H9 (cell line): Measurements from ENCODE around the gene PTDSS2. TPM values are rescaled to one million over a fixed set of nuclear protein-coding genes. Genes with fewer than 3 reads are reported as not detected.

Source experiments
- DNase-seq: peaks from one replicate; pipeline ENCODE4 v3.0.0-alpha.2; 2017
- H2AFZ ChIP-seq: one replicate; pipeline ENCODE4 v1.6.1; 2013; ENCODE audit warnings: mild to moderate bottlenecking, low read length, control low read depth, moderate library complexity
- H2AK5ac ChIP-seq: 2 replicates; pipeline ENCODE4 v1.6.1; 2013; ENCODE audit warnings: low read length, control low read depth, mixed read lengths; ENCODE audit not compliant: insufficient read length
- H2BK120ac ChIP-seq: one replicate; pipeline ENCODE4 v1.6.1; 2013; ENCODE audit warnings: low read depth, mild to moderate bottlenecking, low read length, control low read depth, inconsistent platforms; ENCODE audit not compliant: poor library complexity, severe bottlenecking
- H2BK12ac ChIP-seq: 2 replicates; pipeline ENCODE4 v1.6.1; 2013; ENCODE audit warnings: low read length, control low read depth, mixed read lengths, low read depth; ENCODE audit not compliant: insufficient read length
- H2BK15ac ChIP-seq: 2 replicates; pipeline ENCODE4 v1.6.1; 2013; ENCODE audit warnings: low read depth, low read length, control low read depth
- H2BK20ac ChIP-seq: one replicate; pipeline ENCODE4 v1.6.1; 2013; ENCODE audit warnings: low read depth, mild to moderate bottlenecking, low read length, control low read depth, inconsistent platforms; ENCODE audit not compliant: poor library complexity, severe bottlenecking
- H2BK5ac ChIP-seq: 2 replicates; pipeline ENCODE4 v1.6.1; 2013; ENCODE audit warnings: low read length, control low read depth, mixed read lengths; ENCODE audit not compliant: insufficient read length
- H3K14ac ChIP-seq: 2 replicates; pipeline ENCODE4 v1.6.1; 2013; ENCODE audit warnings: low read length, control low read depth; ENCODE audit not compliant: insufficient read depth
- H3K18ac ChIP-seq: 2 replicates; pipeline ENCODE4 v1.6.1; 2013; ENCODE audit warnings: low read depth, mild to moderate bottlenecking, mixed read lengths, low read length, control low read depth; ENCODE audit not compliant: insufficient read length
- H3K23ac ChIP-seq: 2 replicates; pipeline ENCODE4 v1.6.1; 2013; ENCODE audit warnings: low read length, control low read depth, mixed read lengths, low read depth; ENCODE audit not compliant: insufficient read length
- H3K23me2 ChIP-seq: 2 replicates; pipeline ENCODE4 v1.6.1; 2013; ENCODE audit warnings: low read depth, mild to moderate bottlenecking, mixed read lengths, low read length, control low read depth; ENCODE audit not compliant: insufficient read length, poor library complexity, severe bottlenecking
- H3K27ac ChIP-seq: 2 replicates; pipeline ENCODE4 v1.5.1; 2013; ENCODE audit warnings: low read length, control low read depth, mixed read lengths, low read depth; ENCODE audit not compliant: insufficient read length
- H3K27me3 ChIP-seq: 2 replicates; pipeline ENCODE4 v1.6.1; 2013; ENCODE audit warnings: low read length, control low read depth, inconsistent platforms; ENCODE audit not compliant: insufficient read depth
- H3K4ac ChIP-seq: 2 replicates; pipeline ENCODE4 v1.6.1; 2013; ENCODE audit warnings: low read depth, mild to moderate bottlenecking, control low read depth, inconsistent platforms, low read length, moderate library complexity
- H3K4me1 ChIP-seq: 2 replicates; pipeline ENCODE4 v1.6.1; 2013; ENCODE audit warnings: low read length, control low read depth, inconsistent platforms; ENCODE audit not compliant: insufficient read depth
- H3K4me2 ChIP-seq: 2 replicates; pipeline ENCODE4 v1.6.1; 2013; ENCODE audit warnings: low read length, control low read depth, mixed read lengths; ENCODE audit not compliant: insufficient read length, insufficient read depth
- H3K56ac ChIP-seq: 2 replicates; pipeline ENCODE4 v1.6.1; 2013; ENCODE audit warnings: low read depth, mild to moderate bottlenecking, mixed read lengths, low read length, control low read depth; ENCODE audit not compliant: insufficient read length
- H3K79me1 ChIP-seq: 2 replicates; pipeline ENCODE4 v1.6.1; 2013; ENCODE audit warnings: low read depth, mild to moderate bottlenecking, moderate library complexity, low read length, control low read depth, inconsistent platforms; ENCODE audit not compliant: insufficient read depth, poor library complexity, severe bottlenecking
- H3K79me2 ChIP-seq: 2 replicates; pipeline ENCODE4 v1.6.1; 2013; ENCODE audit warnings: low read length, control low read depth, inconsistent platforms; ENCODE audit not compliant: insufficient read depth
- H3K9ac ChIP-seq: 2 replicates; pipeline ENCODE4 v1.6.1; 2013; ENCODE audit warnings: low read length, control low read depth, mixed read lengths; ENCODE audit not compliant: insufficient read length; ENCODE audit errors: extremely low read depth
- H3K9me3 ChIP-seq: one replicate; pipeline ENCODE4 v1.6.1; 2013; ENCODE audit warnings: low read depth, low read length, inconsistent platforms; ENCODE audit not compliant: control insufficient read depth
- H3T11ph ChIP-seq: one replicate; pipeline ENCODE4 v1.6.1; 2013; ENCODE audit warnings: mild to moderate bottlenecking, low read length, control low read depth, inconsistent platforms
- H4K20me1 ChIP-seq: one replicate; pipeline ENCODE4 v1.6.1; 2013; ENCODE audit not compliant: control insufficient read depth, insufficient read length, insufficient read depth
- H4K5ac ChIP-seq: 2 replicates; pipeline ENCODE4 v1.6.1; 2013; ENCODE audit warnings: low read depth, mild to moderate bottlenecking, mixed read lengths, low read length, control low read depth; ENCODE audit not compliant: insufficient read length
- H4K8ac ChIP-seq: replicated peaks from 2 replicates; pipeline ENCODE4 v1.6.1; 2013; ENCODE audit warnings: low read length, control low read depth, mixed read lengths, low read depth; ENCODE audit not compliant: insufficient read length
- H4K91ac ChIP-seq: 2 replicates; pipeline ENCODE4 v1.6.1; 2013; ENCODE audit warnings: low read depth, mild to moderate bottlenecking, moderate library complexity, mixed read lengths, low read length, control low read depth; ENCODE audit not compliant: insufficient read length
- H3K27ac Mint-ChIP-seq, 3 experiments: 2 replicates in 2 of 3; 3 replicates in 1 of 3; pipeline ENCODE4 v1.8.0; 2020 to 2021; ENCODE audit warnings: mixed read lengths in 3 of 3, mild to moderate bottlenecking in 1 of 3, moderate library complexity in 1 of 3
- H3K27me3 Mint-ChIP-seq: 2 replicates; pipeline ENCODE4 v1.8.0; 2021; ENCODE audit warnings: low read depth, mild to moderate bottlenecking, moderate library complexity, mixed read lengths
- H3K36me3 Mint-ChIP-seq, 3 experiments: 2 replicates in 2 of 3; 3 replicates in 1 of 3; pipeline ENCODE4 v1.8.0; 2020 to 2021; ENCODE audit warnings: low read depth in 3 of 3, mixed read lengths in 3 of 3; ENCODE audit not compliant: insufficient read depth in 1 of 3
- H3K4me1 Mint-ChIP-seq, 2 experiments: 2 replicates each; pipeline ENCODE4 v1.8.0; 2020; ENCODE audit warnings: mixed read lengths in 2 of 2
- H3K4me3 Mint-ChIP-seq, 2 experiments: 2 replicates in 1 of 2; 3 replicates in 1 of 2; pipeline ENCODE4 v1.8.0; 2020 to 2021; ENCODE audit warnings: mild to moderate bottlenecking in 2 of 2, mixed read lengths in 2 of 2, moderate library complexity in 1 of 2
- H3K9me3 Mint-ChIP-seq, 2 experiments: 2 replicates in 1 of 2; 3 replicates in 1 of 2; pipeline ENCODE4 v1.8.0; 2020; ENCODE audit warnings: mild to moderate bottlenecking in 2 of 2, mixed read lengths in 2 of 2, moderate library complexity in 1 of 2
- WGBS: extraction: QIAGEN DNeasy Blood & Tissue Kit; methylation state at CpG from one replicate; pipeline ENCODE4 v1.1.7; 2013; ENCODE audit warnings: missing lambda C conversion rate, low lambda C conversion rate, mixed read lengths; ENCODE audit not compliant: insufficient read length; ENCODE audit errors: extremely low coverage; 5-methylcytosine and 5-hydroxymethylcytosine counted together
- total RNA-seq: library from RNA; stranded (reverse); gene quantifications from 2 replicates; pipeline ENCODE4 v1.2.1, GENCODE V29; 2021
- TF ChIP-seq, protein P1 (sequence below): fragments of 200-600 bp; sonication (generic); conservative IDR thresholded peaks from 3 replicates; pipeline ENCODE4 v1.8.0; 2021; ENCODE audit warnings: antibody characterized with exemption, mild to moderate bottlenecking

Gene PTDSS2
- total RNA-seq, 1 experiment from 2014 or later: 55.3 TPM

DNA sequence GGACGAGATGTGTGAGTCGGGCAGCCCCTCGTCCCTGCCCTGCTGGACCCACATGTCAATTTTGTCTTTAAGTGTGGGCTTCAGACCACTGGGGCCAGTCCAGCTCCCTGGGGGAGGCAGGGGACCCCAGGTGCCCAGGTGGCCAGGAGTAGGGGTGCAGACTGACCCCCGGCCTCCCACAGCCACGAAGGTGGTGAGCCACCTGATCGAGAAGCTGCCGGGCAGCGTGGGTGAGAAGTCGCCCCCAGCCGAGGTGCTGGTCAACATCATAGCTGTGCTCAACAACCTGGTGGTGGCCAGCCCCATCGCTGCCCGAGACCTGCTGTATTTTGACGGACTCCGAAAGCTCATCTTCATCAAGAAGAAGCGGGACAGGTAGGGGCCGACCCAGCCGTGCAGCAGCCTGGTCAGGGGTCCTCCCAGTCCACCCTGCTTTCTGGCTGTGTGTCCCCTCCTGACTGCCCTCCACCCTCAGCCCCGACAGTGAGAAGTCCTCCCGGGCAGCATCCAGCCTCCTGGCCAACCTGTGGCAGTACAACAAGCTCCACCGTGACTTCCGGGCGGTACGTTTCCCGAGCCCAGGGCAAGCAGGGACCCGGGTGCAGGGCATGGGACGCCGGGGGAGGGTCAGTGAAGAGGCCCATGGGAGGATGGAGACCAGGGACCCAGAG lies 46.2 kb upstream of the PTDSS2 start:
- 0 out of 2 replicates have a peak, but pooled peaks cover 2% of the 10 kb centered on the region for H3K27me3 Mint-ChIP-seq
- Histone ChIP-seq H2BK120ac (no peak overlapping the region), H3K9me3 (no peaks in the 10 kb centered on the region), H4K20me1 (no peaks in the 10 kb centered on the region), H2BK20ac (no peak overlapping the region), H4K5ac (no peak overlapping the region), H2BK5ac (no peak overlapping the region), H2AFZ (no peak overlapping the region), H4K91ac (no peak overlapping the region), H3K79me2 (no peaks in the 10 kb centered on the region), H3K23me2 (peaks cover 8% of the 10 kb centered on the region), H3K14ac (no peak overlapping the region; the same call in 1 of the 2 replicates), H3K79me1 (no peaks in the 10 kb centered on the region), H3K4me1 (no peaks in the 10 kb centered on the region), H3K23ac (no peak overlapping the region), H3K27me3 (no peaks in the 10 kb centered on the region), H3K9ac (no peak overlapping the region), H3T11ph (no peak overlapping the region), H3K4ac (no peak overlapping the region), H2BK12ac (no peak overlapping the region), H3K4me2 (no peak overlapping the region), H2AK5ac (no peak overlapping the region), H3K56ac (no peak overlapping the region), H4K8ac (no peak overlapping the region), H3K27ac (no peak overlapping the region), H3K18ac (no peak overlapping the region), H2BK15ac (no peak overlapping the region)
- H3K4me3 Mint-ChIP-seq: no peak overlapping the region
- DNase-seq: no peak
- no peak overlapping the region for H3K27ac Mint-ChIP-seq
- peaks cover 0 to 9% (median 7%) of the 10 kb centered on the region in 3 experiments; a peak in 5 of 7 replicates for H3K36me3 Mint-ChIP-seq
- H3K9me3 Mint-ChIP-seq: peaks cover 7 to 8% of the 10 kb centered on the region in 2 experiments
- H3K4me1 Mint-ChIP-seq: peaks cover 2 to 5% of the 10 kb centered on the region in 2 experiments; a peak in 3 of 4 replicates
- TF ChIP-seq, protein P1, sequence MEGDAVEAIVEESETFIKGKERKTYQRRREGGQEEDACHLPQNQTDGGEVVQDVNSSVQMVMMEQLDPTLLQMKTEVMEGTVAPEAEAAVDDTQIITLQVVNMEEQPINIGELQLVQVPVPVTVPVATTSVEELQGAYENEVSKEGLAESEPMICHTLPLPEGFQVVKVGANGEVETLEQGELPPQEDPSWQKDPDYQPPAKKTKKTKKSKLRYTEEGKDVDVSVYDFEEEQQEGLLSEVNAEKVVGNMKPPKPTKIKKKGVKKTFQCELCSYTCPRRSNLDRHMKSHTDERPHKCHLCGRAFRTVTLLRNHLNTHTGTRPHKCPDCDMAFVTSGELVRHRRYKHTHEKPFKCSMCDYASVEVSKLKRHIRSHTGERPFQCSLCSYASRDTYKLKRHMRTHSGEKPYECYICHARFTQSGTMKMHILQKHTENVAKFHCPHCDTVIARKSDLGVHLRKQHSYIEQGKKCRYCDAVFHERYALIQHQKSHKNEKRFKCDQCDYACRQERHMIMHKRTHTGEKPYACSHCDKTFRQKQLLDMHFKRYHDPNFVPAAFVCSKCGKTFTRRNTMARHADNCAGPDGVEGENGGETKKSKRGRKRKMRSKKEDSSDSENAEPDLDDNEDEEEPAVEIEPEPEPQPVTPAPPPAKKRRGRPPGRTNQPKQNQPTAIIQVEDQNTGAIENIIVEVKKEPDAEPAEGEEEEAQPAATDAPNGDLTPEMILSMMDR: no peak
- WGBS: no CpG with 5 or more reads among the region's 27 CpGs
